Lung microvascular endothelial cell (primary cell): Measurements from ENCODE around the gene ACAT2. TPM values are rescaled to one million over a fixed set of nuclear protein-coding genes. Genes with fewer than 3 reads are reported as not detected.
"Not testable (repeated sequence)": the region's sequence is repeated elsewhere in the genome, so short reads cannot be mapped to it uniquely, and the experiment has no call there.

Experiments
- DNase-seq, 2 donors: peaks; one replicate each; pipeline versions ENCODE4 v3.0.0 to v3.0.0-alpha.2; 2010; ENCODE audit warnings: low read depth in 2 of 2
- total RNA-seq: library from RNA; depleted of rRNA; stranded (reverse); fragments of >200 nt; gene quantifications from 2 replicates; pipeline ENCODE4 v1.2.1, GENCODE V29; 2014

ACAT2 gene
- total RNA-seq, 1 donor from 2014 or later: 22.2 TPM

DNA sequence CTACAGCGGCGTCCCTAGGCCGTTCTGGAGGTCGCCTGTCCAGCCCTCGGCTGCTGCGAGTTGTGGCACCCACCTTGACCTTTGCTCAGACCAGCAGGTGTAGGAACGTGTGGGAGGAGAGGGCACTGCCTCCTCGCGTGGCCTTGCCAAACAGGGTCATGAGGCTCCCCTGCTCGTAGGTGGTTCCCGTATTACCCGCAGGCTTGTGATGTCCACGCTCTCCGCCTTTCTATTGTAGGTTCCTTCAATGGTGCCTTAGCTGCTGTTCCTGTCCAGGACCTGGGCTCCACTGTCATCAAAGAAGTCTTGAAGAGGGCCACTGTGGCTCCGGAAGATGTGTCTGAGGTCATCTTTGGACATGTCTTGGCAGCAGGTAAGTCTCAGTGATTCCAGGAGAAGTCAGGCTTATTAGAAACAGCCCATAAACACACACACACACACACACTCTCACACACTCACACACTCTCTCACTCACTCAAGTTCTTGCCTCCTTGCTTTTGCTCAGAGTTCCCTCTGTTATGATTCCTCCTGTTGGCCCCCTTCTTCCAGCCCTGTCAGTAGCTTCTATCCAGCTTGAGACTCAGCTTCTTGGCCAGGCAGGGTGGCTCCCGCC lies 942 bp downstream of the ACAT2 start:
- DNase-seq: peak; percentile 4 to 12

DNA sequence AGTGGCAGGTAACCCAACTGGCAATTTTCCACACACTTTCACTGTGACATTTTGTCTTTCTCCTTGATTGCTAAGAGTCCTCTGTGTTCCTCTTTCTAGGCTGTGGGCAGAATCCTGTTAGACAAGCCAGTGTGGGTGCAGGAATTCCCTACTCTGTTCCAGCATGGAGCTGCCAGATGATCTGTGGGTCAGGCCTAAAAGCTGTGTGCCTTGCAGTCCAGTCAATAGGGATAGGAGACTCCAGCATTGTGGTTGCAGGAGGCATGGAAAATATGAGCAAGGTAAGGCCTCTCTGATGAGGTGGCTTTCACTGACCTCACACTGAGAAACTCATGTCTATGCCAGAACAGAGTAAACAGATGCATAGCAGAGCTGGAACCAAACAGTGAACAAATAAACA lies 5.1 kb downstream of the ACAT2 start:
- DNase-seq: peak in 1 of 2 donors; percentile 13

- DNase-seq: no peak
Observed at GRCh38 chr6:159769470-159769869, 7.6 kb downstream of the ACAT2 start.

- DNase-seq: no peak
Observed at GRCh38 chr6:159772196-159772595, 10.4 kb downstream of the ACAT2 start.

DNA sequence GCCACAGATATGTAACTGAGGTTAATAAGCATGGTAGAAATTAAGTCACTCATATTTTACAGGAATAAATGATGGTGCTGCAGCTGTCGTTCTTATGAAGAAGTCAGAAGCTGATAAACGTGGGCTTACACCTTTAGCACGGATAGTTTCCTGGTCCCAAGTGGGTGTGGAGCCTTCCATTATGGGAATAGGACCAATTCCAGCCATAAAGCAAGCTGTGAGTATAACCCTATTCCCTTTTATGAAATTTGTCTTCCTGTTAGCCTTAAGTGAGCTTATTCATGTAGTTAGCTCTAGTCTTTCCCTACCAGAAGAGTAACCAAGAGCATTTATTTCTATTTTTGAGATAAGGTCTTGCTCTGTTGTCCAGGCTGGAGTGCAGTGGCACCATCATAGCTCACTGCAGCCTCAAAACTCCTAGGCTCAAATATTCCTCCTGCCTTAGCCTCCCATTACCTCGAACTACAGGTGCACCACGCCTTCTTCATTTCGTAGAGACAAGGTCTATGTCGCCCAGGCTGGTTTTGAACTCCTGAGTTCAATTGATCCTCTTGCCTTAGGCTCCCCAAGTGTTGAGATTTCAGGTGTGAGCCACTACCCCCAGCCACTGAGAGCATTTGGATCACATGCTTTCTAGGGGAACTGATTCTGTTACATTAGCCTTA lies 15.5 kb downstream of the ACAT2 start:
- DNase-seq: no peak

DNA sequence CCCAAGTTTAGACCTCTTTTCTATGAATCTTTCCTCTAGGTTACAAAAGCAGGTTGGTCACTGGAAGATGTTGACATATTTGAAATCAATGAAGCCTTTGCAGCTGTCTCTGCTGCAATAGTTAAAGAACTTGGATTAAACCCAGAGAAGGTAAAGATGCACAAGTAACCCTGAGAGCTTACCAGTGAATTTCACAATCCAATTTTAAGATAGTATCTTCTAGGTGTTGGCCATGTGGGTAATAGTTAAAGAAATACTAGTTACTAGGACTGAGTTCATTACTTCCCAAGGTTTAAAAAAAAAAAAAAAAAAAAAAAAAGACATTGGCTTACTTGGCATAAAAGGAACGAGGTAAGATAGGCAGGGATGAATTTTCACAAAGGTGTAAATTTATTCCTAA lies 16.3 kb downstream of the ACAT2 start:
- no peak for DNase-seq

DNA sequence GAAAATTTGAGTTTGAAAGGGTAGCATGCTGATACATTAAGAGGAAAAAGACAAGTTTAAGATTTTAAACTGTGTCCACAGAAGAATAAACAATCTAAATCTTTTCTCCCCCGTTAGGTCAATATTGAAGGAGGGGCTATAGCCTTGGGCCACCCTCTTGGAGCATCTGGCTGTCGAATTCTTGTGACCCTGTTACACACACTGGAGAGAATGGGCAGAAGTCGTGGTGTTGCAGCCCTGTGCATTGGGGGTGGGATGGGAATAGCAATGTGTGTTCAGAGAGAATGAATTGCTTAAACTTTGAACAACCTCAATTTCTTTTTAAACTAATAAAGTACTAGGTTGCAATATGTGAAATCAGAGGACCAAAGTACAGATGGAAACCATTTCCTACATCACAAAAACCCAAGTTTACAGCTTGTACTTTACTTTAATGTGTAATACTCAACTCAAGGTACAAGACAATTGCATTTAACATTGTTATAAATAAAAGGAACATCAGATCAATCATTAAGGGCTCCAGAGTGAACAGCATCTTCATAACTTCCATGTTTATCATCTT lies 16.8 kb downstream of the ACAT2 start:
- DNase-seq: no peak

DNA sequence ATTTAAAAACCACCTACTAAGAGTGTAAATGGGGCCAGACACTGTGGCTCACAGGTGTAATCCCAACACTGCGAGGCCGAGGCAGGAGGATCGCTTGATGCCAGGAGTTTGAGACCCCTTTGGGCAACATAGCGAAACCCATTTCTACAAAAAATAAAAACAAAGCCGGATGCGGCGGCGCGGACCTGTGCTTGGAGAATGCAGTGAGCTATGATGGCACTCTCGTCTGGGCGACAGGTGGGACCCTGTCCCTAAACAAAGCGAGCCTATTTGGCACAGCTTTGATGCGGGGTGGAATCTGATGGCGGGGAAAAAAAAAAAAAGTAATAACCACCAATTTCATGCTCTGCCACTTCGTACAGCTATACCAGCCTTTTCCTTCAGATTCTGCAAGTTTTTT lies 26.4 kb downstream of the ACAT2 start:
- DNase-seq: peak in 1 of 2 donors; percentile 17

DNA sequence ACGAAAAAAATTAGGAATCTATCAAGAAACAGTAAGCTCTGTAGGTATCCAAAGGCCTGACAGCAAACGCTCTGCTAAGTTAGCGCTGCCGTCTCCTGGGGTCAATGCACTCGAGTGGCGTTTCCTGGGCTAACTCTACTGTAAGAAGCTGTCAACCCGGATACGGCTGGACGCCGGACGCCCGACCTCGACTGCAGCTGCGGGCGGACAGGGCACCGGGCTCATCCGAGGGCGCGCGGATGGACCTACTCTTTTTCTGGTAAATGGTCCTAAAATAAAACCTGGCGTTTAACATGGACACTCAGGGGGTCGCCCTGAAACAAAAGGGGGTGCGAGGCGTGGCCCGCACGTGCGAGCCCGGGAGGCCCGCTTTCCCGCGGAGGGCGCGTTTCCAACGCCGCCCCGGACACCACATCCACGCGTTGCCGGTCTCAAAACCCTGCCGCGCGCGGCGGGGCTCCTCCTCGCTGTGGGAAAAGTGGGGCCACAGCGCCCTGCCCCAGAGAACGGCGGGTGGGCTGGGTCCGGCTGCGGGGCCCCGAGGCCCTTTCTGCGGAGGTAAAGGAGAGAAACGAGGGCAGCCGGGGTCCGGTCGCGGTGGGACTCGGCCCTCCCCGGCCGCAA lies 27.0 kb downstream of the ACAT2 start:
- peak; percentile 51 to 66 for DNase-seq

- peak; percentile 100 for DNase-seq
Observed at GRCh38 chr6:159789377-159790148, 27.7 kb downstream of the ACAT2 start, which contains the start of gene TCP1. TCP1 (minus strand) TSS chr6:159789602; CDS start chr6:159789468, 134 bp downstream.

DNA sequence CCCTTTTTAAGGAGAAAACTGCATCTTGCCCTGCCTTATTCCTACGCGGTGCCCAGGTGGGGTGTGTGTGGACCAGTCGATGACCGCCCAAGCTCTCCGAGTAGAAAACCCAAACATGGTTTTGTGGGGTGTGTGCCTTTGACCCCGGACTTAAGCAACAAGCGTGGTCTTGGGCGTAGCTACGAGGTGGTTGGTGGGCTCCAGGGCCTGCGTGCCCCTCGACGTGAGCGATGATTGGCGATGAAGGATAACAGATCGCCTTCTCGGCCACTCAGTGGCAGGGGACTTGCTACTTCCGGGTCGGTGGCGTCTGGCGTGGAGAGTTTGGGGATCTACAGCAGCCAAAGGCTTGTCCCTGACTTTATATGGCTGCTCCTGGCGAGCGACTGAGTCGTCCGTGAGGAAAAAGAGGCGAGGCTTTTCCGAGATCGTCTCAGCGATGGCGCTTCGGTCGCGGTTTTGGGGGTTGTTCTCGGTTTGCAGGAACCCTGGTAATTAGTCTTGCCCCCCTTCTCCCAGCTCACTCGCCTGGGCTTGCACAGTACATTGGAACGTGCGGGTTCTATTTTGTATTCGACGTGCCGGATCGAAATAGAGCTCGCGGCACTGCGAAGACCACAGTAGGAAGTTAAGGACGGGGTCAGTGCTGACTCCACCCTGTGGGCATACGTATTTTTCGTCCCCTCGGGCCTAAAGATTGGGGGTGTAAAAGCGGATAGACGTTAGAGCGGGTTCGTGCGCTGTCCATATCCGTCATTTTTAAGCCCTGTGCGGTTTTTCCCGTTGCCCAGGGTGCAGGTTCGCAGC lies 28.5 kb downstream of the ACAT2 start, which contains the start of gene MRPL18:
MRPL18 (plus strand) TSS at position 319 of the 807 bp plus-strand sequence; CDS start at position 440, 121 bp downstream.
- peak; percentile 99 for DNase-seq

DNA sequence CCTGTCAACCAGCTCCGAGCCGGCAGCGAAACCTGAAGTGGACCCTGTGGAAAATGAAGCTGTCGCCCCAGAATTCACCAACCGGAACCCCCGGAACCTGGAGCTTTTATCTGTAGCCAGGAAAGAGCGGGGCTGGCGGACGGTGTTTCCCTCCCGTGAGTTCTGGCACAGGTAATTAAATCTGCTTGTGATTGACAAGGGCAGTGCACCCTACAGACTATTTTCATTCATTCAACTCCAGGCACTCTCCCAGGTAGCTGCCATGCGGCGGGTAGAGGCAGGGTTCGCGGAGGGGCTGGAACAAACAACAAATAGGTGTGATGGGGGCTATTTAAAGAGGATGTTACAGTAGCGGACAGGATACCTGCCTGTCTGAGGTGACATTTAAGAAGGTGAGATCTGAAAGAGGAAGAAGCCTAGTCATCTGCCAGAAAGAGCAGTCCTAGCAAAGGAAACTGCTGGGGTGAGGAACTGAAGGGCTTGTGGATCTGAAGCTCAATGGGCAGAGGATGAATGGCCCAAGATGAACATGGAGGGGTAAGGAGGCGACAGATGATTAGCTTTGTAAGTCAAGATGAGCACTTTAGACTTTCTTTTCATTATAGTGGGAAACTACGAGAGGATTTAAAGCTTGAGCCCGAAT lies 29.2 kb downstream of the ACAT2 start:
- DNase-seq: peak in 1 of 2 donors; percentile 6

- DNase-seq: not testable (repeated sequence)
Observed at GRCh38 chr6:159794976-159795375, 33.1 kb downstream of the ACAT2 start.

GRCh38 chr6:159797554-159797953 lies 35.7 kb downstream of the ACAT2 start:
- no peak for DNase-seq

DNA sequence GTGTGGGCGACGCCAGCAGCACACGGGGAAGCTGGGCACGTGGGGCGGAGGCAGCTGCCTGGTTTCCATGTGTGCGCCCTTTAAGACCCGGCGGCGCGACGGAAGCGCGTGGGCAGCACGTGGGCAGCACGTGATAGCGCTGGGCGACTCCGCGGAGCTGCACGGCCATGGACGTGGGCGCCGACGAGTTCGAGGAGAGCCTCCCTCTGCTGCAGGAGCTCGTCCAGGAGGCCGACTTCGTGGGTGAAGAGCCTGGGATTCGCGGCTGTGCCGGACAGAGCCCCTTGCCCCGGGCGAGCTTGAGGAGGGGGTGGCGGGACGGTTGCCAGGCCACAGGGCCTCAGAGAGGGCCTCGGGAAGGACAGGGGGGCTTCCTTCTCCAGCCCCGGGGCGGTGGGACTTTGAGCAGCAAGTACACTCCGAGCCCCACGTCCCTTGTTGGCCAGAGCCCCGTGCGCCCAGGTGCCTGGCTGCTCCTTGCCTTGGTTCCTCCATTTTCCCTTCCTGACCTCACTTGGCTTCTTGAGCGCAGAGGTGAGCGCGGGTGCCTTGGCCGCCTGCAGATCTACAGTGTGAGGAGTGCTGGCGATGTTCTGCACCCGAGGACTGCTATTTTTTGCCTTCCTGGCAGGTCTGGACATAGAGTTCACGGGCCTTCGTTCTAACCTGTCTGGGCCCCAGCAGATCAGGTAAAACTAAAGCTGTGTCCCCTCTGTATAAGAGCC lies 38.5 kb downstream of the ACAT2 start, which contains the start of gene PNLDC1:
PNLDC1 (plus strand) TSS at position 136 of the 725 bp plus-strand sequence; CDS start at position 168, 32 bp downstream.
- DNase-seq: no peak

GRCh38 chr6:159801935-159802334 lies 40.1 kb downstream of the ACAT2 start:
- no peak for DNase-seq

DNA sequence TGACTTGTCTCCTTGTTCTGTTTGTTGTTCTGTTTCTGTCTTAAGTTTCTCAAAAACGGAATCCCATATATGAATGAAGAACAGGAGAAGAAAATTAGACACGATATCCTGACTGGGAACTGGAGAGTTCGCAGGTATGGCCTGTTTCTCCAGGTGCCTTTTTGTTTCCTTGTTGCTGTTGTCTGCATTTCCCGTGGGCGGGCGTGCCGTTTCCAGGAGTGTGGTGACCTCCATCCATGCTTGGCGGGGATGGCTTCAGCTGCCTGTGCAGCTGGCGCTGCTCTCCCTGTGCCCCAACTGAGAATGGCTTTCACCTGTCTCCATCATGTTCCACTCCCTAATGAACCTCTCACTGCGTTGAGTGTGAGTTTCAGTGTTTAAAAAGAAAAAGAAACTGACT lies 42.7 kb downstream of the ACAT2 start:
- DNase-seq: no peak

- no peak for DNase-seq
Observed at GRCh38 chr6:159805440-159806020, 43.7 kb downstream of the ACAT2 start.

GRCh38 chr6:159806021-159806458 lies 44.2 kb downstream of the ACAT2 start:
- no peak for DNase-seq
